WERI-Rb-1 (cell line): ENCODE data around the gene CHP1.

Source experiments
- DNase-seq: peaks from one replicate; pipeline ENCODE4 v3.0.0-alpha.2; 2020
- H3K27ac ChIP-seq: fragments of 250-450 bp; sonication (Bioruptor Pico); 2 replicates; pipeline ENCODE4 v1.5.1; 2020; ENCODE audit warnings: mild to moderate bottlenecking, moderate library complexity
- H3K27me3 ChIP-seq: fragments of 250-450 bp; sonication (Bioruptor Pico); 2 replicates; pipeline ENCODE4 v1.5.1; 2021; ENCODE audit warnings: mild to moderate bottlenecking, low read depth, moderate library complexity; ENCODE audit not compliant: insufficient read depth, severe bottlenecking
- H3K36me3 ChIP-seq: fragments of 250-450 bp; sonication (Bioruptor Pico); 2 replicates; pipeline ENCODE4 v1.5.1; 2020; ENCODE audit warnings: mild to moderate bottlenecking, moderate library complexity
- H3K4me3 ChIP-seq: 2 replicates; pipeline ENCODE4 v1.5.1; 2011; ENCODE audit warnings: low read depth, mild to moderate bottlenecking, control low read depth, low read length
- H3K9me3 ChIP-seq: fragments of 250-450 bp; sonication (Bioruptor Pico); 2 replicates; pipeline ENCODE4 v1.5.1; 2021; ENCODE audit warnings: mild to moderate bottlenecking, moderate library complexity; ENCODE audit not compliant: severe bottlenecking
- TF ChIP-seq, protein P1 (sequence below): IDR thresholded peaks from 2 replicates; pipeline ENCODE4 v1.5.1; 2011; ENCODE audit warnings: low read depth, mild to moderate bottlenecking, control low read depth, inconsistent platforms, low read length

The CHP1 gene

GRCh38 chr15:41230650-41231421 lies at the start of gene CHP1, which contains the start of gene EXD1:
Gene CHP1, plus strand, starts transcription at chr15:41231268. Its CDS starts 115 bp downstream, at chr15:41231383.
Gene EXD1, minus strand, starts transcription at chr15:41230757. Its CDS starts 4,182 bp downstream, at chr15:41226575.
- DNase-seq: peak; percentile 98
- Histone ChIP-seq H3K9me3 (peaks cover 3% of the 10 kb centered on the region), H3K36me3 (no peaks in the 10 kb centered on the region), H3K4me3 (peak within 1 kb of the TSS; percentile 95), H3K27ac (peak within 1 kb of the TSS; percentile 84), H3K27me3 (no peaks in the 10 kb centered on the region)
- TF ChIP-seq, protein P1, sequence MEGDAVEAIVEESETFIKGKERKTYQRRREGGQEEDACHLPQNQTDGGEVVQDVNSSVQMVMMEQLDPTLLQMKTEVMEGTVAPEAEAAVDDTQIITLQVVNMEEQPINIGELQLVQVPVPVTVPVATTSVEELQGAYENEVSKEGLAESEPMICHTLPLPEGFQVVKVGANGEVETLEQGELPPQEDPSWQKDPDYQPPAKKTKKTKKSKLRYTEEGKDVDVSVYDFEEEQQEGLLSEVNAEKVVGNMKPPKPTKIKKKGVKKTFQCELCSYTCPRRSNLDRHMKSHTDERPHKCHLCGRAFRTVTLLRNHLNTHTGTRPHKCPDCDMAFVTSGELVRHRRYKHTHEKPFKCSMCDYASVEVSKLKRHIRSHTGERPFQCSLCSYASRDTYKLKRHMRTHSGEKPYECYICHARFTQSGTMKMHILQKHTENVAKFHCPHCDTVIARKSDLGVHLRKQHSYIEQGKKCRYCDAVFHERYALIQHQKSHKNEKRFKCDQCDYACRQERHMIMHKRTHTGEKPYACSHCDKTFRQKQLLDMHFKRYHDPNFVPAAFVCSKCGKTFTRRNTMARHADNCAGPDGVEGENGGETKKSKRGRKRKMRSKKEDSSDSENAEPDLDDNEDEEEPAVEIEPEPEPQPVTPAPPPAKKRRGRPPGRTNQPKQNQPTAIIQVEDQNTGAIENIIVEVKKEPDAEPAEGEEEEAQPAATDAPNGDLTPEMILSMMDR: peak; percentile 93

DNA sequence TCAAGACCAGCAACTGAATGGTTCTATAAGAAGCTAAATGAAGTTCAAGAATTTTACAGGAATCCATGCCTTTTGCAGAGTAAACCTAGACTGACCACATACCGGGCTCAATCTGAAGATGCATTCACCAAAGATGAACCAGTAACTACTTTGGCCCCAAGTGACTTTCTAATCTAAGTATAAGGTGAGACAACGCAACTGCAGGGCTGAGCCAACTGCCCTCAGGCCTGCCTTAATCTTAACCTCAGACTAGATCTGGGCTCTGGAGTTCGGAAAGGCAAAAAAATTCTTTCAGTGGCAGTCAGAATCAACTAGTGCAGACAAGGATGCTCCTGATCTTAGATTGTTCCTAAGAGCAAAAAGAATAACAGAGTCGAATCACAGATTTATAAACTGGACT lies 48.8 kb upstream of the CHP1 start:
- no peak for DNase-seq
- TF ChIP-seq, protein P1: no peak

DNA sequence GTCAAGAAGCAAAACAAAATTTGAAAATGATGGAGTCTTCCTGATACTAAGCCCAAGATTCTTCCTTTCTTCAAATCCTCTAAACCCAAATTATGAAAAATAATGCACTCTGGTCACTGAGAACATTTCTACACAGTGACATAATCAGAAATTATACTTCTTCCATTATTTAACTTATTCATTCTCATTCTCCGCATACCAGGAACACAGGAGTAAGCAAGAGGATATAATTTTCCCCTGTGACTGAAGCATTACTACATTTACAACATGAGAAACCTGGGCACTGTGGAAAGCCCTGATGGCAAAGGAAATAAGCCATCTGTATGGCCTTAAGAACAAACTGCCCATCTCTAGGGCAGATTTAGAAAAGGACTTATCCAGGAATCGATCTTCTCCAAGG lies 47.5 kb upstream of the CHP1 start:
- DNase-seq: peak; percentile 14

More for the DNA sequence above, 48.8 kb upstream of the CHP1 start:
- Histone ChIP-seq H3K4me3 (no peak overlapping the region), H3K27ac (no peak overlapping the region), H3K36me3 (no peaks in the 10 kb centered on the region), H3K9me3 (no peaks in the 10 kb centered on the region), H3K27me3 (no peaks in the 10 kb centered on the region)

DNA sequence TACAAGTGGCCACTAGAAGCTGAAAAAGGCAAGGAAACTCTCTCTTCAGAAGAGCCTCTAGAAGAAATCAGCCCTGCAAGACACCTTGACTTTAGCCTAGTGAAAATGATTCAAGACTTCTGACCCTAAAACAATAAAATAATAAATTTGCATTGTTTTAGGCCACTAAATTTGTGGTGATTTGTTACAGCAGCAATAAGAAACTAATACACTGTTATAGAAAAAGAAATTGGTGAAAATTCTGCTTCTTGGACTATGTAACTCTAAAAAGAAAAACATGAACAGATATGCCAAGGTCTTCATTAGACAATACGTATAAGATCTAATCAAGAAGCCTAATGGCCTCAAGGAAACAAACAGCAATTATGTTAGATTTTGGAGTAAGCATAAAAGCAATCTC lies 36.6 kb upstream of the CHP1 start:
- TF ChIP-seq, protein P1: no peak
- no peak overlapping the region for H3K27ac ChIP-seq
- no peaks in the 10 kb centered on the region for H3K27me3 ChIP-seq
- no peak overlapping the region for H3K4me3 ChIP-seq
- no peak for DNase-seq
- H3K9me3 ChIP-seq: no peaks in the 10 kb centered on the region
- H3K36me3 ChIP-seq: no peaks in the 10 kb centered on the region

More for the DNA sequence above, 47.5 kb upstream of the CHP1 start:
- H3K36me3 ChIP-seq: no peaks in the 10 kb centered on the region
- no peak overlapping the region for H3K27ac ChIP-seq
- TF ChIP-seq, protein P1: no peak
- H3K4me3 ChIP-seq: no peak overlapping the region
- no peaks in the 10 kb centered on the region for H3K9me3 ChIP-seq
- no peaks in the 10 kb centered on the region for H3K27me3 ChIP-seq

GRCh38 chr15:41199470-41199869 lies 31.6 kb upstream of the CHP1 start:
- H3K27ac ChIP-seq: no peak overlapping the region
- H3K27me3 ChIP-seq: no peaks in the 10 kb centered on the region
- no peak for DNase-seq
- no peak overlapping the region for H3K4me3 ChIP-seq
- TF ChIP-seq, protein P1: no peak
- H3K36me3 ChIP-seq: no peaks in the 10 kb centered on the region
- no peaks in the 10 kb centered on the region for H3K9me3 ChIP-seq
